Karpas-422 (cell line): ENCODE data around the gene FAM131C. TPM values are rescaled to one million over a fixed set of nuclear protein-coding genes. Genes with fewer than 3 reads are reported as not detected.
"Not testable (repeated sequence)": the region's sequence is repeated elsewhere in the genome, so short reads cannot be mapped to it uniquely, and the experiment has no call there.

Source experiments
- DNase-seq: peaks from one replicate; pipeline ENCODE4 v3.0.0-alpha.2; 2015
- H2AFZ ChIP-seq: fragments of 200-600 bp; sonication (generic); 2 replicates; pipeline ENCODE4 v1.6.1; 2014; ENCODE audit warnings: antibody characterized with exemption, low read length, mixed read lengths
- H3K27ac ChIP-seq: fragments of 200-600 bp; sonication (generic); 2 replicates; pipeline ENCODE4 v1.5.1; 2014; ENCODE audit warnings: mild to moderate bottlenecking, low read length, moderate library complexity
- H3K27me3 ChIP-seq: fragments of 200-600 bp; sonication (generic); 2 replicates; pipeline ENCODE4 v1.6.1; 2014; ENCODE audit warnings: low read length, mixed read lengths
- H3K36me3 ChIP-seq: fragments of 200-600 bp; sonication (generic); 2 replicates; pipeline ENCODE4 v1.6.1; 2014; ENCODE audit warnings: low read length, mixed read lengths; ENCODE audit not compliant: insufficient read depth
- H3K4me1 ChIP-seq: fragments of 200-600 bp; sonication (generic); 2 replicates; pipeline ENCODE4 v1.6.1; 2014; ENCODE audit warnings: mild to moderate bottlenecking, low read length, mixed read lengths
- H3K4me2 ChIP-seq: fragments of 200-600 bp; sonication (generic); 2 replicates; pipeline ENCODE4 v1.6.1; 2014; ENCODE audit warnings: low read length, low read depth, mild to moderate bottlenecking; ENCODE audit not compliant: poor library complexity, severe bottlenecking
- H3K4me3 ChIP-seq: fragments of 200-600 bp; sonication (generic); 2 replicates; pipeline ENCODE4 v1.5.1; 2014; ENCODE audit warnings: mild to moderate bottlenecking, antibody characterized with exemption, low read length, mixed read lengths
- H3K79me2 ChIP-seq: fragments of 200-600 bp; sonication (generic); 2 replicates; pipeline ENCODE4 v1.6.1; 2014; ENCODE audit warnings: mild to moderate bottlenecking, low read length, mixed read lengths
- H3K9ac ChIP-seq: fragments of 200-600 bp; sonication (generic); 2 replicates; pipeline ENCODE4 v1.6.0; 2014; ENCODE audit warnings: low read length
- H3K9me2 ChIP-seq: fragments of 200-600 bp; sonication (generic), shearing (Covaris generic); replicated peaks from 2 replicates; pipeline ENCODE4 v1.6.0; 2014; ENCODE audit warnings: mild to moderate bottlenecking, low read length, moderate library complexity; ENCODE audit not compliant: insufficient read depth
- H3K9me3 ChIP-seq: fragments of 300-700, 200-600 bp; sonication (generic); 2 replicates; pipeline ENCODE4 v1.6.1; 2014; ENCODE audit warnings: low read length, mixed read lengths
- H4K20me1 ChIP-seq: fragments of 200-600 bp; sonication (generic); 2 replicates; pipeline ENCODE4 v1.6.1; 2014; ENCODE audit warnings: mild to moderate bottlenecking, antibody characterized with exemption, low read length, low read depth; ENCODE audit not compliant: insufficient read depth
- total RNA-seq: library from RNA; depleted of rRNA; stranded (reverse); fragments of >200 nt; shearing (Covaris generic); gene quantifications from 2 replicates; pipeline ENCODE4 v1.2.3, GENCODE V29; 2014; ENCODE audit warnings: low replicate concordance

Gene FAM131C
- total RNA-seq, 1 experiment from 2014 or later, result not detected

GRCh38 chr1:16028237-16029002 is 45.0 kb downstream of the FAM131C start:
- no peak overlapping the region for H3K4me3 ChIP-seq
- H2AFZ ChIP-seq, result no peak overlapping the region
- H3K9me3 ChIP-seq, result no peaks in the 10 kb centered on the region
- H3K27ac ChIP-seq, result no peak overlapping the region
- no peak for DNase-seq
- H4K20me1 ChIP-seq, result no peaks in the 10 kb centered on the region
- no peaks in the 10 kb centered on the region for H3K36me3 ChIP-seq
- no peak overlapping the region for H3K9ac ChIP-seq
- no peaks in the 10 kb centered on the region for H3K79me2 ChIP-seq
- no peaks in the 10 kb centered on the region for H3K4me1 ChIP-seq
- H3K27me3 ChIP-seq, result no peaks in the 10 kb centered on the region
- no peaks in the 10 kb centered on the region for H3K9me2 ChIP-seq
- H3K4me2 ChIP-seq, result no peak overlapping the region

- Histone ChIP-seq H2AFZ (no peak overlapping the region), H3K4me2 (no peak overlapping the region), H3K9ac (no peak overlapping the region), H3K9me3 (no peaks in the 10 kb centered on the region), H3K9me2 (no peaks in the 10 kb centered on the region), H3K36me3 (no peaks in the 10 kb centered on the region), H4K20me1 (no peaks in the 10 kb centered on the region), H3K4me1 (no peaks in the 10 kb centered on the region), H3K4me3 (no peak overlapping the region), H3K27me3 (no peaks in the 10 kb centered on the region), H3K79me2 (no peaks in the 10 kb centered on the region), H3K27ac (no peak overlapping the region)
- peak; percentile 54 for DNase-seq
Observed at GRCh38 chr1:16026723-16027484, 46.5 kb downstream of the FAM131C start.

- not testable (repeated sequence) for H4K20me1 ChIP-seq, H3K79me2 ChIP-seq, H3K27ac ChIP-seq, H3K9me2 ChIP-seq, H3K9ac ChIP-seq, H3K4me2 ChIP-seq, H3K4me1 ChIP-seq, H3K36me3 ChIP-seq, H3K27me3 ChIP-seq, DNase-seq, H2AFZ ChIP-seq, H3K9me3 ChIP-seq, H3K4me3 ChIP-seq
Observed at GRCh38 chr1:16026302-16026701, 47.1 kb downstream of the FAM131C start.

DNA sequence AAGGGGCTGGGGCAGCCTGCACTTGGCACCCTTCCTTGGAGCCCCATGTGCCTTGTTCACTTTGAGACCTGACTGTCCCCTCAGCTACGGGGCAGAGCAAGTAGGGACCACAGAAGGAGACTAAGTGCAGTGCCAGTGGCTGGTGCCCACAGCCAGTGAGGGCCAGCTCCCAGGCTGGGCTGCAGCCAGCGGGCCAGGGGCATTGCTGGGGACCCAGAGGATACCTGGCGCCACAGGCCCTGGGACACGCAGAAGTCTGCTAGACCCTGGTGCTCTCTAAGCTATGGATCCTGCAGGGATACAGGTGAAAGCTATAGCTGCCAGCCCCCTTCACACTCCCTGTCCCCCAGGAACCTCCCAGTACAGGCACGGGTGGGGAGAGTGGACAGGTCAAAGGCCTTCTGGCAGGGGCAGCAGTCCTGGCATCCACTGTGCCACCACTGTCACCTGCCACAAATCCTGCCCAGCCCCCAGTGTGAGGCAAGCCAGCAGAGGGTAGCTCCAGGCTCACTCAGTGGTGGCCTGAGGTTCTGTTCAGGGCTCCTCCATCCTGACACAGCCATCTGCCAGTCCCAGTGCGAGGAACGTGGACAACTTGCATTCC is 50.3 kb downstream of the FAM131C start:
- Histone ChIP-seq H3K4me3 (no peak overlapping the region), H3K9ac (no peak overlapping the region), H3K4me2 (no peak overlapping the region), H3K27me3 (no peaks in the 10 kb centered on the region), H2AFZ (no peak overlapping the region), H4K20me1 (no peaks in the 10 kb centered on the region), H3K27ac (no peak overlapping the region), H3K36me3 (no peaks in the 10 kb centered on the region), H3K9me2 (no peaks in the 10 kb centered on the region), H3K79me2 (no peaks in the 10 kb centered on the region), H3K4me1 (no peaks in the 10 kb centered on the region), H3K9me3 (no peaks in the 10 kb centered on the region)
- no peak for DNase-seq

DNA sequence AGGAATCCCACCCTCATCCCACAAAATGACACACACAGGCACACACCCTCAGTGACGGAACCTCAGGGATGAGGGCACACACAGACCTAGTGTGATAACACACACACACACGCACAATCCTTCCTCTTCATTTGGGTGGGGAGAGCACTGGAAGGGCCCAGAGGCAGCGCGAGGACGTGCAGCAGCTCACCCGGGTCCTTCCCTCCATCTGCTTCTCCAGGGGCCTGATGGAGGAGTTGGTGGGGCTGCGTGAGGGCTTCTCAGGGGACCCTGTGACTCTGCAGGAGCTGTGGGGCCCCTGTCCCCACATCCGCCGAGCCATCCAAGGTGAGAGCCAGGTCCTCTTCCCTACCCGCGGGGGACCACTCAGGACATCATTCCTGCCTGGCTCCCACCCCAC is 51.1 kb downstream of the FAM131C start:
- H3K4me2 ChIP-seq, result no peak overlapping the region
- H3K36me3 ChIP-seq, result no peaks in the 10 kb centered on the region
- H3K27ac ChIP-seq, result no peak overlapping the region
- H4K20me1 ChIP-seq, result no peaks in the 10 kb centered on the region
- no peaks in the 10 kb centered on the region for H3K9me3 ChIP-seq
- H3K4me1 ChIP-seq, result no peaks in the 10 kb centered on the region
- no peak for DNase-seq
- H3K4me3 ChIP-seq, result no peak overlapping the region
- H3K79me2 ChIP-seq, result no peaks in the 10 kb centered on the region
- H3K9ac ChIP-seq, result no peak overlapping the region
- H3K27me3 ChIP-seq, result no peaks in the 10 kb centered on the region
- no peak overlapping the region for H2AFZ ChIP-seq
- H3K9me2 ChIP-seq, result no peaks in the 10 kb centered on the region

- Histone ChIP-seq H3K4me1 (no peaks in the 10 kb centered on the region), H3K27ac (no peak within 1 kb of the TSS), H3K79me2 (no peaks in the 10 kb centered on the region), H3K9me2 (no peaks in the 10 kb centered on the region), H3K9ac (no peak within 1 kb of the TSS), H3K4me2 (no peak within 1 kb of the TSS), H4K20me1 (no peaks in the 10 kb centered on the region), H2AFZ (no peak within 1 kb of the TSS), H3K4me3 (no peak within 1 kb of the TSS), H3K27me3 (no peaks in the 10 kb centered on the region), H3K36me3 (no peaks in the 10 kb centered on the region), H3K9me3 (no peaks in the 10 kb centered on the region)
- no peak for DNase-seq
Observed at GRCh38 chr1:16021681-16022080, 51.8 kb downstream of the FAM131C start, which contains the start of gene CLCNKA. TSS of gene CLCNKA (plus strand) at chr1:16022036. CDS start at chr1:16022620, 584 bp downstream.

DNA sequence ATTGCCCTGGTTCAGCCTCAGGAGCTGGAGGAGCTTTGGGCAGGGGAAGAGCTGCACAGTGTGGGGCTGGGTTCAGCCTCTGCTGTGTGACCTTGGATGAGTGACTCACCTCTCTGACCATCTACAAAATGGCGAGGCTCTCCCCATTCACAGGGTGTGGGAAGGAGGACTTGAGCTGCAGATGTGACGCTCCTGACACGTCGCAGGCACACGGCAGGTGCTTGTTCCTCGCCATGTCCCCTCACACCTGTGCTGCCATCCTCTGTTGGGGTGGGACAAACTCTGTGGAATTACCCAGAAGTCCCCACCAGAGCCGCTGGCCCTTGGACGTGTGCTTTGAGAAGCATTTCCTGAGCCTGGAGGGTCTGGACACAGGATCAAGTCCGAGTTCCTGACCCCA is 52.6 kb downstream of the FAM131C start:
- not testable (repeated sequence) for H3K4me2 ChIP-seq, H3K27ac ChIP-seq, H3K4me1 ChIP-seq, H3K9ac ChIP-seq, H3K9me2 ChIP-seq, H4K20me1 ChIP-seq, H3K27me3 ChIP-seq, H3K9me3 ChIP-seq, DNase-seq, H3K36me3 ChIP-seq, H3K79me2 ChIP-seq, H2AFZ ChIP-seq, H3K4me3 ChIP-seq

- Histone ChIP-seq H3K36me3 (no peaks in the 10 kb centered on the region), H3K4me2 (no peak overlapping the region), H3K4me3 (no peak overlapping the region), H3K79me2 (no peaks in the 10 kb centered on the region), H3K9ac (no peak overlapping the region), H3K4me1 (no peaks in the 10 kb centered on the region), H3K27ac (no peak overlapping the region), H3K27me3 (no peaks in the 10 kb centered on the region), H4K20me1 (no peaks in the 10 kb centered on the region), H3K9me2 (no peaks in the 10 kb centered on the region), H2AFZ (no peak overlapping the region), H3K9me3 (no peaks in the 10 kb centered on the region)
- no peak for DNase-seq
Observed at GRCh38 chr1:16020325-16020724, 53.1 kb downstream of the FAM131C start.
